H9 (cell line): ENCODE results near the gene TRNAU1AP. TPM values are rescaled to one million over a fixed set of nuclear protein-coding genes. Genes with fewer than 3 reads are reported as not detected.

Experiments used
- DNase-seq: peaks from one replicate; pipeline ENCODE4 v3.0.0-alpha.2; 2017
- H2AFZ ChIP-seq: one replicate; pipeline ENCODE4 v1.6.1; 2013; ENCODE audit warnings: mild to moderate bottlenecking, low read length, control low read depth, moderate library complexity
- H2AK5ac ChIP-seq: 2 replicates; pipeline ENCODE4 v1.6.1; 2013; ENCODE audit warnings: low read length, control low read depth, mixed read lengths; ENCODE audit not compliant: insufficient read length
- H2BK120ac ChIP-seq: one replicate; pipeline ENCODE4 v1.6.1; 2013; ENCODE audit warnings: low read depth, mild to moderate bottlenecking, low read length, control low read depth, inconsistent platforms; ENCODE audit not compliant: poor library complexity, severe bottlenecking
- H2BK12ac ChIP-seq: 2 replicates; pipeline ENCODE4 v1.6.1; 2013; ENCODE audit warnings: low read length, control low read depth, mixed read lengths, low read depth; ENCODE audit not compliant: insufficient read length
- H2BK15ac ChIP-seq: 2 replicates; pipeline ENCODE4 v1.6.1; 2013; ENCODE audit warnings: low read depth, low read length, control low read depth
- H2BK20ac ChIP-seq: one replicate; pipeline ENCODE4 v1.6.1; 2013; ENCODE audit warnings: low read depth, mild to moderate bottlenecking, low read length, control low read depth, inconsistent platforms; ENCODE audit not compliant: poor library complexity, severe bottlenecking
- H2BK5ac ChIP-seq: 2 replicates; pipeline ENCODE4 v1.6.1; 2013; ENCODE audit warnings: low read length, control low read depth, mixed read lengths; ENCODE audit not compliant: insufficient read length
- H3K14ac ChIP-seq: 2 replicates; pipeline ENCODE4 v1.6.1; 2013; ENCODE audit warnings: low read length, control low read depth; ENCODE audit not compliant: insufficient read depth
- H3K18ac ChIP-seq: 2 replicates; pipeline ENCODE4 v1.6.1; 2013; ENCODE audit warnings: low read depth, mild to moderate bottlenecking, mixed read lengths, low read length, control low read depth; ENCODE audit not compliant: insufficient read length
- H3K23ac ChIP-seq: 2 replicates; pipeline ENCODE4 v1.6.1; 2013; ENCODE audit warnings: low read length, control low read depth, mixed read lengths, low read depth; ENCODE audit not compliant: insufficient read length
- H3K23me2 ChIP-seq: 2 replicates; pipeline ENCODE4 v1.6.1; 2013; ENCODE audit warnings: low read depth, mild to moderate bottlenecking, mixed read lengths, low read length, control low read depth; ENCODE audit not compliant: insufficient read length, poor library complexity, severe bottlenecking
- H3K27ac ChIP-seq: 2 replicates; pipeline ENCODE4 v1.5.1; 2013; ENCODE audit warnings: low read length, control low read depth, mixed read lengths, low read depth; ENCODE audit not compliant: insufficient read length
- H3K27me3 ChIP-seq: 2 replicates; pipeline ENCODE4 v1.6.1; 2013; ENCODE audit warnings: low read length, control low read depth, inconsistent platforms; ENCODE audit not compliant: insufficient read depth
- H3K4ac ChIP-seq: 2 replicates; pipeline ENCODE4 v1.6.1; 2013; ENCODE audit warnings: low read depth, mild to moderate bottlenecking, control low read depth, inconsistent platforms, low read length, moderate library complexity
- H3K4me1 ChIP-seq: 2 replicates; pipeline ENCODE4 v1.6.1; 2013; ENCODE audit warnings: low read length, control low read depth, inconsistent platforms; ENCODE audit not compliant: insufficient read depth
- H3K4me2 ChIP-seq: 2 replicates; pipeline ENCODE4 v1.6.1; 2013; ENCODE audit warnings: low read length, control low read depth, mixed read lengths; ENCODE audit not compliant: insufficient read length, insufficient read depth
- H3K56ac ChIP-seq: 2 replicates; pipeline ENCODE4 v1.6.1; 2013; ENCODE audit warnings: low read depth, mild to moderate bottlenecking, mixed read lengths, low read length, control low read depth; ENCODE audit not compliant: insufficient read length
- H3K79me1 ChIP-seq: 2 replicates; pipeline ENCODE4 v1.6.1; 2013; ENCODE audit warnings: low read depth, mild to moderate bottlenecking, moderate library complexity, low read length, control low read depth, inconsistent platforms; ENCODE audit not compliant: insufficient read depth, poor library complexity, severe bottlenecking
- H3K79me2 ChIP-seq: 2 replicates; pipeline ENCODE4 v1.6.1; 2013; ENCODE audit warnings: low read length, control low read depth, inconsistent platforms; ENCODE audit not compliant: insufficient read depth
- H3K9ac ChIP-seq: 2 replicates; pipeline ENCODE4 v1.6.1; 2013; ENCODE audit warnings: low read length, control low read depth, mixed read lengths; ENCODE audit not compliant: insufficient read length; ENCODE audit errors: extremely low read depth
- H3K9me3 ChIP-seq: one replicate; pipeline ENCODE4 v1.6.1; 2013; ENCODE audit warnings: low read depth, low read length, inconsistent platforms; ENCODE audit not compliant: control insufficient read depth
- H3T11ph ChIP-seq: one replicate; pipeline ENCODE4 v1.6.1; 2013; ENCODE audit warnings: mild to moderate bottlenecking, low read length, control low read depth, inconsistent platforms
- H4K20me1 ChIP-seq: one replicate; pipeline ENCODE4 v1.6.1; 2013; ENCODE audit not compliant: control insufficient read depth, insufficient read length, insufficient read depth
- H4K5ac ChIP-seq: 2 replicates; pipeline ENCODE4 v1.6.1; 2013; ENCODE audit warnings: low read depth, mild to moderate bottlenecking, mixed read lengths, low read length, control low read depth; ENCODE audit not compliant: insufficient read length
- H4K8ac ChIP-seq: replicated peaks from 2 replicates; pipeline ENCODE4 v1.6.1; 2013; ENCODE audit warnings: low read length, control low read depth, mixed read lengths, low read depth; ENCODE audit not compliant: insufficient read length
- H4K91ac ChIP-seq: 2 replicates; pipeline ENCODE4 v1.6.1; 2013; ENCODE audit warnings: low read depth, mild to moderate bottlenecking, moderate library complexity, mixed read lengths, low read length, control low read depth; ENCODE audit not compliant: insufficient read length
- H3K27ac Mint-ChIP-seq, 3 experiments: 2 replicates in 2 of 3; 3 replicates in 1 of 3; pipeline ENCODE4 v1.8.0; 2020 to 2021; ENCODE audit warnings: mixed read lengths in 3 of 3, mild to moderate bottlenecking in 1 of 3, moderate library complexity in 1 of 3
- H3K27me3 Mint-ChIP-seq: 2 replicates; pipeline ENCODE4 v1.8.0; 2021; ENCODE audit warnings: low read depth, mild to moderate bottlenecking, moderate library complexity, mixed read lengths
- H3K36me3 Mint-ChIP-seq, 3 experiments: 2 replicates in 2 of 3; 3 replicates in 1 of 3; pipeline ENCODE4 v1.8.0; 2020 to 2021; ENCODE audit warnings: low read depth in 3 of 3, mixed read lengths in 3 of 3; ENCODE audit not compliant: insufficient read depth in 1 of 3
- H3K4me1 Mint-ChIP-seq, 2 experiments: 2 replicates each; pipeline ENCODE4 v1.8.0; 2020; ENCODE audit warnings: mixed read lengths in 2 of 2
- H3K4me3 Mint-ChIP-seq, 2 experiments: 2 replicates in 1 of 2; 3 replicates in 1 of 2; pipeline ENCODE4 v1.8.0; 2020 to 2021; ENCODE audit warnings: mild to moderate bottlenecking in 2 of 2, mixed read lengths in 2 of 2, moderate library complexity in 1 of 2
- H3K9me3 Mint-ChIP-seq, 2 experiments: 2 replicates in 1 of 2; 3 replicates in 1 of 2; pipeline ENCODE4 v1.8.0; 2020; ENCODE audit warnings: mild to moderate bottlenecking in 2 of 2, mixed read lengths in 2 of 2, moderate library complexity in 1 of 2
- WGBS: extraction: QIAGEN DNeasy Blood & Tissue Kit; methylation state at CpG from one replicate; pipeline ENCODE4 v1.1.7; 2013; ENCODE audit warnings: missing lambda C conversion rate, low lambda C conversion rate, mixed read lengths; ENCODE audit not compliant: insufficient read length; ENCODE audit errors: extremely low coverage; 5-methylcytosine and 5-hydroxymethylcytosine counted together
- total RNA-seq: library from RNA; stranded (reverse); gene quantifications from 2 replicates; pipeline ENCODE4 v1.2.1, GENCODE V29; 2021
- TF ChIP-seq, protein P1 (sequence below): fragments of 200-600 bp; sonication (generic); conservative IDR thresholded peaks from 3 replicates; pipeline ENCODE4 v1.8.0; 2021; ENCODE audit warnings: antibody characterized with exemption, mild to moderate bottlenecking

Gene TRNAU1AP
- total RNA-seq, 1 experiment from 2014 or later, result 45.0 TPM

GRCh38 chr1:28516518-28516956, 36.3 kb upstream of the TRNAU1AP start:
- Histone ChIP-seq H4K20me1 (no peaks in the 10 kb centered on the region), H3K79me1 (no peaks in the 10 kb centered on the region), H4K91ac (no peak overlapping the region), H2BK12ac (no peak overlapping the region), H3K27me3 (no peaks in the 10 kb centered on the region), H3T11ph (no peak overlapping the region), H2AK5ac (no peak overlapping the region), H2BK20ac (no peak overlapping the region), H3K23me2 (peaks cover 8% of the 10 kb centered on the region), H4K5ac (no peak overlapping the region), H3K23ac (no peak overlapping the region), H2BK5ac (no peak overlapping the region), H3K18ac (no peak overlapping the region), H3K56ac (no peak overlapping the region), H2BK120ac (no peak overlapping the region), H4K8ac (no peak overlapping the region), H3K27ac (no peak overlapping the region), H3K79me2 (peaks cover 13% of the 10 kb centered on the region; the same call in 1 of the 2 replicates), H3K9ac (no peak overlapping the region), H3K4me2 (no peak overlapping the region), H3K4me1 (peaks cover 7% of the 10 kb centered on the region), H3K14ac (no peak overlapping the region), H3K4ac (no peak overlapping the region), H2AFZ (no peak overlapping the region), H2BK15ac (no peak overlapping the region), H3K9me3 (no peaks in the 10 kb centered on the region)
- peaks cover 22 to 32% of the 10 kb centered on the region in 2 experiments for H3K4me1 Mint-ChIP-seq
- peak overlapping the region; percentile 7 to 74; a peak in 2 of 5 replicates for H3K4me3 Mint-ChIP-seq
- H3K9me3 Mint-ChIP-seq, result 0 out of 5 replicates have a peak, but pooled peaks cover 0 to 3% of the 10 kb centered on the region in 2 experiments
- TF ChIP-seq, protein P1, sequence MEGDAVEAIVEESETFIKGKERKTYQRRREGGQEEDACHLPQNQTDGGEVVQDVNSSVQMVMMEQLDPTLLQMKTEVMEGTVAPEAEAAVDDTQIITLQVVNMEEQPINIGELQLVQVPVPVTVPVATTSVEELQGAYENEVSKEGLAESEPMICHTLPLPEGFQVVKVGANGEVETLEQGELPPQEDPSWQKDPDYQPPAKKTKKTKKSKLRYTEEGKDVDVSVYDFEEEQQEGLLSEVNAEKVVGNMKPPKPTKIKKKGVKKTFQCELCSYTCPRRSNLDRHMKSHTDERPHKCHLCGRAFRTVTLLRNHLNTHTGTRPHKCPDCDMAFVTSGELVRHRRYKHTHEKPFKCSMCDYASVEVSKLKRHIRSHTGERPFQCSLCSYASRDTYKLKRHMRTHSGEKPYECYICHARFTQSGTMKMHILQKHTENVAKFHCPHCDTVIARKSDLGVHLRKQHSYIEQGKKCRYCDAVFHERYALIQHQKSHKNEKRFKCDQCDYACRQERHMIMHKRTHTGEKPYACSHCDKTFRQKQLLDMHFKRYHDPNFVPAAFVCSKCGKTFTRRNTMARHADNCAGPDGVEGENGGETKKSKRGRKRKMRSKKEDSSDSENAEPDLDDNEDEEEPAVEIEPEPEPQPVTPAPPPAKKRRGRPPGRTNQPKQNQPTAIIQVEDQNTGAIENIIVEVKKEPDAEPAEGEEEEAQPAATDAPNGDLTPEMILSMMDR, result no peak
- WGBS, result no CpG with 5 or more reads among the region's 1 CpG
- DNase-seq, result no peak
- H3K27me3 Mint-ChIP-seq, result peaks cover 12% of the 10 kb centered on the region
- peak overlapping the region in 2 of 3 experiments; percentile 73 to 87; a peak in 4 of 7 replicates for H3K27ac Mint-ChIP-seq
- H3K36me3 Mint-ChIP-seq, result peaks cover 18 to 32% (median 26%) of the 10 kb centered on the region in 3 experiments
